ENCODE results near the gene FBXO17.
"Not testable (repeated sequence)": the region's sequence is repeated elsewhere in the genome, so short reads cannot be mapped to it uniquely, and the experiment has no call there.

Gene FBXO17

DNA sequence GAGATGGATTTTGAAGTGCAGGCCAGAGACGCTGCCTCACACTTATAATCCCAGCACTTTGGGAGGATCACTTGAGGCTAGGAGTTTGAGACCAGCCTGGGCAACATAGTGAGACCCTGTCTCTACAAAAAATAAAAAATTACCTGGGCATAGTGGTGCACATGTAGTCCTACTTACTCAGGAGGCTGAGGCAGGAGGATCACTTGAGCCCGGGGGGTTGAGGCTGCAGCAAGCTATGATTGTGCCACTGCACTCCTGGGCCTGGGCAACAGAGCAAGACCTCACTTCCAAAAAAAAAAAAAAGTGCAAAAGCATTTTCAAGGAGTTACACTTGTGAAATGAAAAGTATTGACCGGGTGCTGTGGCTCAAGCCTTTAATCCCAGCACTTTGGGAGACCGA, 27.6 kb upstream of the FBXO17 start:
- Histone ChIP-seq H3K4me3 (ENCODE audit: low read length) (no peak overlapping the region), H3K27me3 (replicated peaks; ENCODE audit: control insufficient read depth, insufficient read depth, low read length) (peaks cover 3% of the 10 kb centered on the region), H3K9ac (ENCODE audit: low read length) (no peak overlapping the region), H3K36me3 (ENCODE audit: control insufficient read depth, insufficient read depth, low read length, severe bottlenecking) (no peaks in the 10 kb centered on the region), H3K9me3 (ENCODE audit: control insufficient read depth, low read length) (no peaks in the 10 kb centered on the region), H3K4me1 (ENCODE audit: control insufficient read depth, insufficient read depth, low read length) (no peaks in the 10 kb centered on the region)
- no peak for DNase-seq (ENCODE audit: low read depth)

GRCh38 chr19:39001041-39001440, 25.5 kb upstream of the FBXO17 start:
- Histone ChIP-seq H3K36me3 (ENCODE audit: control insufficient read depth, insufficient read depth, low read length, severe bottlenecking) (no peaks in the 10 kb centered on the region), H3K27me3 (replicated peaks; ENCODE audit: control insufficient read depth, insufficient read depth, low read length) (no peaks in the 10 kb centered on the region), H3K4me1 (ENCODE audit: control insufficient read depth, insufficient read depth, low read length) (no peaks in the 10 kb centered on the region), H3K9me3 (ENCODE audit: control insufficient read depth, low read length) (no peaks in the 10 kb centered on the region), H3K4me3 (ENCODE audit: low read length) (no peak overlapping the region), H3K9ac (ENCODE audit: low read length) (no peak overlapping the region)
- DNase-seq (ENCODE audit: low read depth), result peak; percentile 7

DNA sequence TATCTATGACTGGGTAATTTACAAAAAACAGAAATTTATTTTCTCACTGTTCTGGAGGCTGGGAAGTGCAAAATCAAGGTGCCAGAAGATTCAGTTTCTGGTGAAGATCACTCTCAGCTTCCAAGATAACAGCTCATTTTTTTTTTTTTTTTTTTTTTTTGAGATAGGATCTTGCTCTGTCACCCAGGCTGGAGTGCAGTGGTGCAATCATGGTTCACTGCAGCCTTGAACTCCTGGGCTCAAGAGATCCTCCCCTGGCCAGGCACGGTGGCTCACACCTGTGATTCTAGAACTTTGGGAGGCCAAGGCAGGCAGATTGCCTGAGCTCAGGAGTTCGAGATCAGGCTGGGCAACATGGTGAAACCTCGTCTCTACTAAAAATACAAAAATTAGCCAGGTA, 22.0 kb upstream of the FBXO17 start:
- H3K4me1 ChIP-seq (ENCODE audit: control insufficient read depth, insufficient read depth, low read length); H3K36me3 ChIP-seq (ENCODE audit: control insufficient read depth, insufficient read depth, low read length, severe bottlenecking); H3K4me3 ChIP-seq (ENCODE audit: low read length); DNase-seq (ENCODE audit: low read depth); H3K9ac ChIP-seq (ENCODE audit: low read length); H3K9me3 ChIP-seq (ENCODE audit: control insufficient read depth, low read length); H3K27me3 ChIP-seq (replicated peaks; ENCODE audit: control insufficient read depth, insufficient read depth, low read length): not testable (repeated sequence)

GRCh38 chr19:38993271-38993670, 17.7 kb upstream of the FBXO17 start:
- DNase-seq (ENCODE audit: low read depth), result peak; percentile 28
- H3K36me3 ChIP-seq (ENCODE audit: control insufficient read depth, insufficient read depth, low read length, severe bottlenecking), result no peaks in the 10 kb centered on the region
- H3K27me3 ChIP-seq (replicated peaks; ENCODE audit: control insufficient read depth, insufficient read depth, low read length), result no peaks in the 10 kb centered on the region
- H3K9ac ChIP-seq (ENCODE audit: low read length), result no peak overlapping the region
- no peak overlapping the region for H3K4me3 ChIP-seq (ENCODE audit: low read length)
- peaks cover 19% of the 10 kb centered on the region for H3K4me1 ChIP-seq (ENCODE audit: control insufficient read depth, insufficient read depth, low read length)
- H3K9me3 ChIP-seq (ENCODE audit: control insufficient read depth, low read length), result no peaks in the 10 kb centered on the region

GRCh38 chr19:38990949-38991697, 15.6 kb upstream of the FBXO17 start:
- Histone ChIP-seq H3K27me3 (replicated peaks; ENCODE audit: control insufficient read depth, insufficient read depth, low read length) (peaks cover 3% of the 10 kb centered on the region), H3K9me3 (ENCODE audit: control insufficient read depth, low read length) (no peaks in the 10 kb centered on the region), H3K4me1 (ENCODE audit: control insufficient read depth, insufficient read depth, low read length) (peaks cover 19% of the 10 kb centered on the region), H3K9ac (ENCODE audit: low read length) (no peak overlapping the region), H3K4me3 (ENCODE audit: low read length) (no peak overlapping the region), H3K36me3 (ENCODE audit: control insufficient read depth, insufficient read depth, low read length, severe bottlenecking) (no peaks in the 10 kb centered on the region)
- DNase-seq (ENCODE audit: low read depth), result no peak

DNA sequence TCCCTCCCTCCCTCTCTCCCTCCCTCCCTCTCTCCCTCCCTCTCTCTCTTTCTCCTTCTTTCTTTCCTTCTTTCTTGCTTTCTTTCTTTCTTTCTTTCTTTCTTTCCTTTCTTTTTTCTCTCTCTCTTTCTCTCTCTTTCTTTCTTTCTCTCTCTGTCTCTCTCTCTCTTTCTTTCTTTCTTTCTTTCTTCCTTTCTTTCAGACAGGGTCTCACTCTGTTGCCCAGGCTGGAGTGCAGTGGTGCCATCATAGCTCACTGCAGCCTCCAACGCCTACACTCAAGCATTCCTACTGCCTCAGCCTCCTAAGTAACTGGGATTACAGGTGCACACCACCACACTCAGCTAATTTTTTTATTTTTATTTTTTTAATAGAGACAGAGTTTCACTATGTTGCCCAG, 14.1 kb upstream of the FBXO17 start:
- H3K27me3 ChIP-seq (replicated peaks; ENCODE audit: control insufficient read depth, insufficient read depth, low read length); H3K36me3 ChIP-seq (ENCODE audit: control insufficient read depth, insufficient read depth, low read length, severe bottlenecking); H3K9me3 ChIP-seq (ENCODE audit: control insufficient read depth, low read length); H3K4me3 ChIP-seq (ENCODE audit: low read length); H3K9ac ChIP-seq (ENCODE audit: low read length); DNase-seq (ENCODE audit: low read depth): not testable (repeated sequence)
- peaks cover 19% of the 10 kb centered on the region for H3K4me1 ChIP-seq (ENCODE audit: control insufficient read depth, insufficient read depth, low read length)

GRCh38 chr19:38989066-38989605, 13.6 kb upstream of the FBXO17 start:
- Histone ChIP-seq H3K9me3 (ENCODE audit: control insufficient read depth, low read length) (peaks cover 10% of the 10 kb centered on the region), H3K9ac (ENCODE audit: low read length) (no peak overlapping the region), H3K4me3 (ENCODE audit: low read length) (no peak overlapping the region), H3K4me1 (ENCODE audit: control insufficient read depth, insufficient read depth, low read length) (peaks cover 19% of the 10 kb centered on the region), H3K36me3 (ENCODE audit: control insufficient read depth, insufficient read depth, low read length, severe bottlenecking) (no peaks in the 10 kb centered on the region), H3K27me3 (replicated peaks; ENCODE audit: control insufficient read depth, insufficient read depth, low read length) (peaks cover 10% of the 10 kb centered on the region)
- peak; percentile 76 for DNase-seq (ENCODE audit: low read depth)

- not testable (repeated sequence) for H3K4me3 ChIP-seq (ENCODE audit: low read length); H3K36me3 ChIP-seq (ENCODE audit: control insufficient read depth, insufficient read depth, low read length, severe bottlenecking); H3K27me3 ChIP-seq (replicated peaks; ENCODE audit: control insufficient read depth, insufficient read depth, low read length); H3K9ac ChIP-seq (ENCODE audit: low read length); H3K9me3 ChIP-seq (ENCODE audit: control insufficient read depth, low read length); DNase-seq (ENCODE audit: low read depth)
- H3K4me1 ChIP-seq (ENCODE audit: control insufficient read depth, insufficient read depth, low read length), result peaks cover 19% of the 10 kb centered on the region
Measured at GRCh38 chr19:38988627-38989026, 13.1 kb upstream of the FBXO17 start.

- H3K4me1 ChIP-seq (ENCODE audit: control insufficient read depth, insufficient read depth, low read length), result peaks cover 13% of the 10 kb centered on the region
- not testable (repeated sequence) for H3K4me3 ChIP-seq (ENCODE audit: low read length)
Measured at GRCh38 chr19:38987745-38988144, 12.2 kb upstream of the FBXO17 start.

GRCh38 chr19:38985262-38985661, 9.7 kb upstream of the FBXO17 start:
- H3K4me1 ChIP-seq (ENCODE audit: control insufficient read depth, insufficient read depth, low read length), result peaks cover 5% of the 10 kb centered on the region
- DNase-seq (ENCODE audit: low read depth), result no peak
- H3K9me3 ChIP-seq (ENCODE audit: control insufficient read depth, low read length), result peaks cover 10% of the 10 kb centered on the region
- no peaks in the 10 kb centered on the region for H3K36me3 ChIP-seq (ENCODE audit: control insufficient read depth, insufficient read depth, low read length, severe bottlenecking)
- no peak overlapping the region for H3K9ac ChIP-seq (ENCODE audit: low read length)
- peaks cover 14% of the 10 kb centered on the region for H3K27me3 ChIP-seq (replicated peaks; ENCODE audit: control insufficient read depth, insufficient read depth, low read length)
- no peak overlapping the region for H3K4me3 ChIP-seq (ENCODE audit: low read length)

More at GRCh38 chr19:38987745-38988144, 12.2 kb upstream of the FBXO17 start:
- not testable (repeated sequence) for H3K36me3 ChIP-seq (ENCODE audit: control insufficient read depth, insufficient read depth, low read length, severe bottlenecking); H3K9me3 ChIP-seq (ENCODE audit: control insufficient read depth, low read length); H3K27me3 ChIP-seq (replicated peaks; ENCODE audit: control insufficient read depth, insufficient read depth, low read length); DNase-seq (ENCODE audit: low read depth); H3K9ac ChIP-seq (ENCODE audit: low read length)

GRCh38 chr19:38980583-38981374, 5.2 kb upstream of the FBXO17 start:
- Histone ChIP-seq H3K4me1 (ENCODE audit: control insufficient read depth, insufficient read depth, low read length) (peaks cover 10% of the 10 kb centered on the region), H3K9me3 (ENCODE audit: control insufficient read depth, low read length) (peaks cover 9% of the 10 kb centered on the region), H3K4me3 (ENCODE audit: low read length) (no peak overlapping the region), H3K9ac (ENCODE audit: low read length) (no peak overlapping the region), H3K36me3 (ENCODE audit: control insufficient read depth, insufficient read depth, low read length, severe bottlenecking) (no peaks in the 10 kb centered on the region), H3K27me3 (replicated peaks; ENCODE audit: control insufficient read depth, insufficient read depth, low read length) (peaks cover 8% of the 10 kb centered on the region)
- DNase-seq (ENCODE audit: low read depth), result no peak
